AG09319 (cell line): Measurements from ENCODE around the gene NRBF2.

Source experiments
- DNase-seq: peaks from one replicate; pipeline ENCODE4 v3.0.0-alpha.2; 2010; ENCODE audit warnings: low read depth; ENCODE audit errors: extremely low read depth
- TF ChIP-seq, protein P1 (sequence below): IDR thresholded peaks from 2 replicates; pipeline ENCODE4 v1.5.1; 2011; ENCODE audit warnings: low read depth, mild to moderate bottlenecking, inconsistent platforms, low read length, moderate library complexity

NRBF2 gene

DNA sequence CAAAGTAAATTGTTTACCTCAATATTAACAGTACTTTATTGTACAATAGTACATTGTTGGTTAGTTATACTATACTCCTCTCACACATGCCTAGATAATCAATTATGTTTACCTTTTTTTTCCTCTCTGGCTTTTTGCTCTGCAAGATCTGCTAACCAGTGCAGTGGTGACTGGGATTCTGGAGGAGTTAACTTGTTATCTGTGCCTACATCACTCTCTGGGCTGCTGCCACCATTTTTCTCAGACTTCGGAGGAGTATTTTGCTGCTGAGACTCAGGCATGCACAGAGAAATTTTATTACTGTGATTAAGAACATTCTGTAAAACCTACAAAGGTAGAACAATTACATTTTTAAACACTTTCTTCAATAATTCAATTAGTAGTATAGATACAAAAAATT, 59.7 kb downstream of the NRBF2 start:
- no peak for DNase-seq
- TF ChIP-seq, protein P1, sequence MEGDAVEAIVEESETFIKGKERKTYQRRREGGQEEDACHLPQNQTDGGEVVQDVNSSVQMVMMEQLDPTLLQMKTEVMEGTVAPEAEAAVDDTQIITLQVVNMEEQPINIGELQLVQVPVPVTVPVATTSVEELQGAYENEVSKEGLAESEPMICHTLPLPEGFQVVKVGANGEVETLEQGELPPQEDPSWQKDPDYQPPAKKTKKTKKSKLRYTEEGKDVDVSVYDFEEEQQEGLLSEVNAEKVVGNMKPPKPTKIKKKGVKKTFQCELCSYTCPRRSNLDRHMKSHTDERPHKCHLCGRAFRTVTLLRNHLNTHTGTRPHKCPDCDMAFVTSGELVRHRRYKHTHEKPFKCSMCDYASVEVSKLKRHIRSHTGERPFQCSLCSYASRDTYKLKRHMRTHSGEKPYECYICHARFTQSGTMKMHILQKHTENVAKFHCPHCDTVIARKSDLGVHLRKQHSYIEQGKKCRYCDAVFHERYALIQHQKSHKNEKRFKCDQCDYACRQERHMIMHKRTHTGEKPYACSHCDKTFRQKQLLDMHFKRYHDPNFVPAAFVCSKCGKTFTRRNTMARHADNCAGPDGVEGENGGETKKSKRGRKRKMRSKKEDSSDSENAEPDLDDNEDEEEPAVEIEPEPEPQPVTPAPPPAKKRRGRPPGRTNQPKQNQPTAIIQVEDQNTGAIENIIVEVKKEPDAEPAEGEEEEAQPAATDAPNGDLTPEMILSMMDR = no peak

GRCh38 chr10:63197344-63198092, 64.4 kb downstream of the NRBF2 start:
- TF ChIP-seq, protein P1 = no peak
- peak; percentile 63 for DNase-seq

- TF ChIP-seq, protein P1 = no peak
- no peak for DNase-seq
Observed at GRCh38 chr10:63199716-63200115, 66.6 kb downstream of the NRBF2 start.

DNA sequence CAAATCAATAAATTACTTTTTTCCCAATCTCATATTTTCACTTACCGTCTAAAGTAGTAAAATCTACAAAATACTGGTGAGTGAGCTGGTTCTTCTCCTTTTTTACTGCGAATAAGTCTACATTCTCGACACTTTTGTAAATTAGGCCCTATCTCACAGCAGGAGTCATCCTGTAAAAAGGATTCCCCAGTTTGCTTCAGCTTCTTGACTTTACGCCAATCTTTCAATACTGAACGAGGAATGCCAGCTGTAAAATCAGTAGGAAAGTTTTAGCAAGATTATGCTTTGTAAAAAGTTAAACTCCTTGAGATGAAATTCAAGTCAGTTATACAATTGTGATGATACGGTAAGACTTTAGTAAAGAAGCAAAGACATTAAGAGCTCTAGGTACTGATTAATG, 67.3 kb downstream of the NRBF2 start:
- no peak for DNase-seq
- TF ChIP-seq, protein P1 = no peak

DNA sequence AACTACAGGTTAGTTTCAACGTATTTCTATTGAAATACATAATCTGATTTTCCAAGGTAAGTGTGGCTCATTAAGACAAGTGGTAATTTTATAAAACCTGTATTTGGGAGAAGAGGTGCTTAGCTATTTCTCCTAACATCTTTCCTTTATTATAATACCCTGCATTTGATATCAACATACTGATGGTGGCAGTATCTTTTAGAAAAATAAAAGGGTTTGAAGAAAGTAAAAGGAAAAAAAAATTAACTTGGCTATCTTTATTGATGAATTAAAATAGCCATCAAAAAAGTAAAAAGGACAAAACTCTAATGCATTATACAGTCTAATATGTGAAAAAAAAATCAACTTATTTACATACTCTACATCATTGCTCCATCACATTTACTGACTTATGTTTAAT, 68.0 kb downstream of the NRBF2 start:
- no peak for DNase-seq
- TF ChIP-seq, protein P1 = no peak; the same call in 1 of the 2 replicates
